ENCODE results near the gene PUS1.

DNA sequence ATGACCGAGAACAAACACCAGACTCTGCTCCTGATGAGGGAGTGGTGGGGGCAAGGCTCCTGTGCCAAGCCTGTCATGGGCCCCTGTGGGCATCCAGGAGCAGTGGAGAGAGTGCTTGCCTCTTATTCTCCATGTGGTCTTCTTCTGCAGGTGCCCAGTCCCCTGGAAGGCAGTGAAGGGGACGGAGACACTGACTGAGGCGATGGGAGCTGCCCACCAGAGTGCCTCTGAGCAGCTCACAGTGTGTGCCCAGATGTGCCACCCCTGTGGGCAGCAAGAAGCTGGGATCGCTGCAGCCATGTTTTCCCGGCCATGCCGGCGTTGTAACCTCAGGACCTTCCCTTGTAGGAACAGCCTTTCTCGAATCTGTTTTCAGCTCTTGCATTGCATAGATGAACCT, 14.3 kb downstream of the PUS1 start:
- TF ChIP-seq, protein P1, sequence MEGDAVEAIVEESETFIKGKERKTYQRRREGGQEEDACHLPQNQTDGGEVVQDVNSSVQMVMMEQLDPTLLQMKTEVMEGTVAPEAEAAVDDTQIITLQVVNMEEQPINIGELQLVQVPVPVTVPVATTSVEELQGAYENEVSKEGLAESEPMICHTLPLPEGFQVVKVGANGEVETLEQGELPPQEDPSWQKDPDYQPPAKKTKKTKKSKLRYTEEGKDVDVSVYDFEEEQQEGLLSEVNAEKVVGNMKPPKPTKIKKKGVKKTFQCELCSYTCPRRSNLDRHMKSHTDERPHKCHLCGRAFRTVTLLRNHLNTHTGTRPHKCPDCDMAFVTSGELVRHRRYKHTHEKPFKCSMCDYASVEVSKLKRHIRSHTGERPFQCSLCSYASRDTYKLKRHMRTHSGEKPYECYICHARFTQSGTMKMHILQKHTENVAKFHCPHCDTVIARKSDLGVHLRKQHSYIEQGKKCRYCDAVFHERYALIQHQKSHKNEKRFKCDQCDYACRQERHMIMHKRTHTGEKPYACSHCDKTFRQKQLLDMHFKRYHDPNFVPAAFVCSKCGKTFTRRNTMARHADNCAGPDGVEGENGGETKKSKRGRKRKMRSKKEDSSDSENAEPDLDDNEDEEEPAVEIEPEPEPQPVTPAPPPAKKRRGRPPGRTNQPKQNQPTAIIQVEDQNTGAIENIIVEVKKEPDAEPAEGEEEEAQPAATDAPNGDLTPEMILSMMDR (IDR thresholded peaks at IDR 0.05), result no peak
- TF ChIP-seq EZH2 (IDR thresholded peaks at IDR 0.05; ENCODE audit: borderline replicate concordance, insufficient read depth, low read depth, low read length, poor library complexity, severe bottlenecking), result no peak
